ENCODE data around the gene TBC1D9B.

TBC1D9B gene

DNA sequence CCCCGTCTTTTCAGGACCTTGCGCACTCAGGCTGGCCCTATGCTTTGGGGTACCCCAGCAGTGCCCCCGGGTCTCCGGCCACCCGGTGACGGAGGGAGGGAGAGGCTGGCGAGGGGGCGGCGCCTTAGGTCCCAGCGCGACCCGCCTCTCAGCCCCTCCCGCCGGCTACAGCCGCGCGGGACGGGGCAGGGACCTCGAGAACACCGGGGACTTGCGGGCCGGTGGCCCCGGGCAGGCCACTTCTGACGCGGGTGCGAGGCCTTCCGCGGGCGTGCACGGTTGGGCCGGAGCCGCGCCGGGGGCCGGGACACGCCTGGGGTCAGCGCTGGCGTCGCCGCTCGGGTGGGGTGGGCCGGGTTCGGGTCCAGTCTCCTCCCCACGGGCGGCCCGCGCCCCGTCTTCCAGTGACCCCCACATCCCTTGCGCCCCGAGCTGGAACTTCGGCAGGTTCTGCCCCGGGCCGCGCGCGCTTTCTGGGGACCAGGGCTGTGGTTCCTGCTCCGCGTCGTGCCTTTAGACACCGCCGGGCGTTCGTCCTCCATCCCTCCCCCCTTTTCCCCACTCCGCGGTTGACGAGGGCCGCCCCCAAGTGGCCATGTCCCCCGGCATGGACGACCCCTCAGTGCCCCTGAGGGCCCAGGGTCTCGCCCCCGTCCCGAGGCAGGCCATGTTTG is 90.8 kb downstream of the TBC1D9B start:
- H3K4me3 ChIP-seq (ENCODE audit: low read depth in 1 of 2, low read length in 2 of 2): peak overlapping the region in 1 of 2 donors; percentile 60
- no peaks in the 10 kb centered on the region for H3K27me3 ChIP-seq (ENCODE audit: low read depth, low read length)
- H3K4me1 ChIP-seq (ENCODE audit: control insufficient read depth in 1 of 2, insufficient read depth in 2 of 2, low read length in 2 of 2): peaks cover 12 to 36% of the 10 kb centered on the region in 2 donors
- peaks cover 0 to 31% of the 10 kb centered on the region in 2 donors for H3K36me3 ChIP-seq (ENCODE audit: control insufficient read depth in 1 of 2, insufficient read depth in 2 of 2, low read length in 2 of 2)
- H3K9me3 ChIP-seq (ENCODE audit: control insufficient read depth in 1 of 2, low read length in 2 of 2): no peaks in the 10 kb centered on the region
- H3K27ac ChIP-seq (ENCODE audit: low read length): no peak overlapping the region

DNA sequence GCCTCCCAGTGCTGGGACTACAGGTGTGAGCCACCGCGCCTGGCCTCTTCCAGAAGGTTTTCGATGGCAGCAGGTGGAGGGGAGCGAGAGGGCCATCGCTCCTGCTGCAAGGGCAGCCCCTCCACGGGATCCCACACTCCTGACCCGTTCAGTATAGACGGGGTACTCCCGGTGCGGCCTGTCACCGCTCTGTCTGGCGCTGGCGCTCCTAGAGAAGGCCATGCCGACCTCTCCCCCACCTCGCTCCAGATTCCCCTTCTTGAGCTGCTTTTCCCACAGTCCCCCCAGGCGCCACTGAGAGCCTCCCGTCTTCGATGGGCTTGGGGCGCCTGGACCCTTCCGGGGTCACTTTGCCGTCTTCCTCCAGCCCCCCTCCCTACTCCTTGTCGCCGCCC is 91.3 kb downstream of the TBC1D9B start:
- no peak overlapping the region for H3K27ac ChIP-seq (ENCODE audit: low read length)
- peaks cover 0 to 29% of the 10 kb centered on the region in 2 donors for H3K36me3 ChIP-seq (ENCODE audit: control insufficient read depth in 1 of 2, insufficient read depth in 2 of 2, low read length in 2 of 2)

DNA sequence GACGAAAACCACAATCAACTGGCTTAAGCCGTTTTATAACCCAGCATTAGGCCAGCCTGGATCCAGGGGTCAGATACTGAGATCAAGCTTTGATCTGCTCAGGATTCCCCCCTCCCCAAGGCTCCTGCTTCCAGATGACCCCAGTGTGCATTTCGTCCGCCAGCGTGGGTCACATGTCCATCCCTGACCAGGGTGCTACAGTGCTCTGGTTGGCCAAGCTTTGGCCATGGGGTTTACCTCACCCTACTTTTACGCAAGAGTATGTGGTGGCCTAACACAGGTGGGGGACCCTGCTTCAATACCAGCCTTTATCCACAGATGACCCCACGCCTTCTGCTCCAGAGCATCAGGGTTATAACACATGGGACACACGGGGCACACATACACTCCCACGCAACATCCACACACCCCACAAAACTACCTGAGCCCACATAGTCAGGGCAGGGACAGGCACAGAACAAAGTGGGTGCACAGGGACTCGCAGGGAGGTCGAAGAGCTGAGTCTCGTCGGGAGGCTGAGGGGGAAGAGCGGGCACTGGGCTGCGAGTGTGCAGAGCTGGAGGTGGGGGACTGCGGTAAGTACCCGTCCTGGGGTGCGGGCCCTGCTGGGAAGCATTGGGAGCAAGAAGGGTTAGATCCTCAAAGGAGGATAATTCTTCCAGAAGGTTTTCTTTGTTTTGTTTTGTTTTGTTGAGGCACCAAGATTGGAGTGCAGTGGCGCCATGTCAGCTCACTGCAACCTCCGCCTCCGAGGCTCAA is 92.0 kb downstream of the TBC1D9B start:
- Histone ChIP-seq H3K27me3 (ENCODE audit: low read depth, low read length) (no peaks in the 10 kb centered on the region), H3K9me3 (ENCODE audit: control insufficient read depth in 1 of 2, low read length in 2 of 2) (no peaks in the 10 kb centered on the region), H3K4me3 (ENCODE audit: low read depth in 1 of 2, low read length in 2 of 2) (no peak overlapping the region), H3K27ac (ENCODE audit: low read length) (no peak overlapping the region), H3K4me1 (ENCODE audit: control insufficient read depth in 1 of 2, insufficient read depth in 2 of 2, low read length in 2 of 2) (peaks cover 11 to 35% of the 10 kb centered on the region in 2 donors), H3K36me3 (ENCODE audit: control insufficient read depth in 1 of 2, insufficient read depth in 2 of 2, low read length in 2 of 2) (peaks cover 0 to 22% of the 10 kb centered on the region in 2 donors)

More for the DNA sequence above, 91.3 kb downstream of the TBC1D9B start:
- Histone ChIP-seq H3K9me3 (ENCODE audit: control insufficient read depth in 1 of 2, low read length in 2 of 2) (no peaks in the 10 kb centered on the region), H3K4me3 (ENCODE audit: low read depth in 1 of 2, low read length in 2 of 2) (peak overlapping the region in 1 of 2 donors; percentile 60), H3K4me1 (ENCODE audit: control insufficient read depth in 1 of 2, insufficient read depth in 2 of 2, low read length in 2 of 2) (peaks cover 11 to 35% of the 10 kb centered on the region in 2 donors), H3K27me3 (ENCODE audit: low read depth, low read length) (no peaks in the 10 kb centered on the region)

DNA sequence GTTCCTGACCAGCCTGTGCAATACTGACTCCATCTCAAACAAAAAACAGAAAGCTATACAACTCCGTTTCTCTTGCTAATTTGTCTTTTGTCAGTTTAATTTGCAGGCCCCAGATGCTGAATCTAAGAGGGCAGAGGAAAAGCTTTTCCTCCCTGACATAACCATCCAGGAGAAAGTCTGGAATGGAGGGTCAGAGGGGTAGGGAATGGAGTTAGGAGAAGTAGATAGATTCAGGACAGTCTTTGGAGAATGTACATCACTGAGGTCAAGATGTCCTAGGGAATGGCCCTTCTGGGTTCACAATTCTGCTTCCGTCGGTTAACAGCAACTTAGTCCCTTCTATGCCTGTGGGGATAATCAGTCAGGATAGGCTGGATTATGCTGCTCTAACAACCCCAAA is 93.6 kb downstream of the TBC1D9B start:
- H3K4me1 ChIP-seq (ENCODE audit: control insufficient read depth in 1 of 2, insufficient read depth in 2 of 2, low read length in 2 of 2): peaks cover 0 to 21% of the 10 kb centered on the region in 2 donors
- H3K9me3 ChIP-seq (ENCODE audit: control insufficient read depth in 1 of 2, low read length in 2 of 2): no peaks in the 10 kb centered on the region
- H3K27me3 ChIP-seq (ENCODE audit: low read depth, low read length): no peaks in the 10 kb centered on the region
- no peak overlapping the region for H3K4me3 ChIP-seq (ENCODE audit: low read depth in 1 of 2, low read length in 2 of 2)
- H3K36me3 ChIP-seq (ENCODE audit: control insufficient read depth in 1 of 2, insufficient read depth in 2 of 2, low read length in 2 of 2): peaks cover 0 to 6% of the 10 kb centered on the region in 2 donors
- H3K27ac ChIP-seq (ENCODE audit: low read length): no peak overlapping the region

DNA sequence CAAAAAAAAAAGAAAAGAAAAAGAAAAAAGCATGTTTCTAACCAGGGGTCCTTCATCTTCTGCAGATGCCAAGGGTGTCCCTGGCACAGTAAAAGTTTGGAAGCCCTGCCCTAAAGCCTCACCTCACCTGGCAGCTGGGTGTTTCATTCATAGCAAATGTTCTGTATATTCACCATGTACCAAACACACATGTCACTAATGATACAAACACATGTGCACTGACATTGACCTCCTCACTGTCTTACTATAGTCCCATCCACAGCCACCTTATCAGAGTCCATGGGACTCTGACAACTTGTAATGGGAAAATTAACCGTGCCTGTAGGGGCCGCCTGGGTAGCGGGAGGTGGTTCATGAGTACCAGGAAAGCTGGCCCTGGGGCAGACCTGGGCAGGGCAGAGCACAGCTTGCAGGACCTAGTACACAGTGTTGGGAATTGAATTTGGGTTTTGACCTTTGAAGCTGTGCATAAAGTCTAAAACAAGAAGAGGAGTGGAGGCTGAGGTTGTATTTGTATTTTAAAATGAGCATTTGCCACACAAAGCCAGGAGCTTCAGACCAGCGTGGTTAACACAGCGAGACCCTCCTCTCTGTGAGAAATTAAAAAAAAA is 94.6 kb downstream of the TBC1D9B start:
- Histone ChIP-seq H3K27me3 (ENCODE audit: low read depth, low read length) (no peaks in the 10 kb centered on the region), H3K36me3 (ENCODE audit: control insufficient read depth in 1 of 2, insufficient read depth in 2 of 2, low read length in 2 of 2) (peaks cover 0 to 6% of the 10 kb centered on the region in 2 donors), H3K27ac (ENCODE audit: low read length) (no peak overlapping the region), H3K4me1 (ENCODE audit: control insufficient read depth in 1 of 2, insufficient read depth in 2 of 2, low read length in 2 of 2) (peaks cover 0 to 14% of the 10 kb centered on the region in 2 donors), H3K4me3 (ENCODE audit: low read depth in 1 of 2, low read length in 2 of 2) (no peak overlapping the region), H3K9me3 (ENCODE audit: control insufficient read depth in 1 of 2, low read length in 2 of 2) (no peaks in the 10 kb centered on the region)

DNA sequence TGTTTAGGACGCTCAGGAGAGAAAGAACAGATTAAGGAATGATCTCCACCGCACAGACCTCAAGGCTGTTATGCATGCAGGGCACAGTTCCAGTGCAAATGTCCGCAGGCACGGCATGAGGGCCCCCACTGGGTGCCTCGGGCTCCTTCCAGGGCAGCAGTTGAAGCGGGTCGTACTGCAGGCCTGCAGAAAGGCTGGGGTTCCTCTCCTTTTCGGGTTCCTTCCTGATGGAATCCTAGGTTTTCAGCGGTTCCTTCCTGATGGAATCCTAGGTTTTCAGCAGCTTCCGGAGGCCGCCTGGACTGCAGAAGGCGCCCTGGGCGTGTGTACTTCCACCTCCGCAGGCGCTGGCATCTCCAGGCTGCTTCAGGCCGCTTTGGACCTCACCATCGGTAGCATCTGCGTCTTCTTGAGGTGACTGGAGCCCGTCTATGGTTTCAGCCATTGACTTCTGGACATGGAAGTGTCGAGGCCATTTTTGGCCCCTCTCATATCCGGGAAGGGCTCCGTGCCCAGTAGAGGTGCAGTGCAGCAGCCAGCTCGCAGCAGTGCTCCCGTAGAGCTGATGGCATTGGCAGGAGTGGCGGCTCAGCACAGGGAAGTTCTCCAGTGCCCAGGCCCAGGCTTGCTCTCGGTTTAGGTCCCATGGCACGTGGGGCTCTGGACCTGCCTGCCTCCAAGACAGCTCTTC is 95.4 kb downstream of the TBC1D9B start:
- peaks cover 0 to 6% of the 10 kb centered on the region in 2 donors for H3K4me1 ChIP-seq (ENCODE audit: control insufficient read depth in 1 of 2, insufficient read depth in 2 of 2, low read length in 2 of 2)
- no peaks in the 10 kb centered on the region for H3K27me3 ChIP-seq (ENCODE audit: low read depth, low read length)
- H3K4me3 ChIP-seq (ENCODE audit: low read depth in 1 of 2, low read length in 2 of 2): no peak overlapping the region
- peaks cover 0 to 6% of the 10 kb centered on the region in 2 donors for H3K36me3 ChIP-seq (ENCODE audit: control insufficient read depth in 1 of 2, insufficient read depth in 2 of 2, low read length in 2 of 2)
- H3K9me3 ChIP-seq (ENCODE audit: control insufficient read depth in 1 of 2, low read length in 2 of 2): no peaks in the 10 kb centered on the region
- H3K27ac ChIP-seq (ENCODE audit: low read length): no peak overlapping the region
